NCI-H748 (cell line): ENCODE measurements around the gene NCF2.
A peak's percentile ranks its signal among the peaks of the same experiment; 100 is the strongest.

Experiments used
- DNase-seq: peaks from one replicate; lab custom pipeline; 2025; ENCODE audit not compliant: unreplicated experiment; lab: John Stamatoyannopoulos, UW

NCF2 gene

GRCh38 chr1:183553331-183553730 lies 36.9 kb downstream of the NCF2 start:
- DNase-seq, result no peak

- DNase-seq, result no peak
Measured at GRCh38 chr1:183552891-183553290, 37.4 kb downstream of the NCF2 start.

GRCh38 chr1:183552441-183552840 lies 37.8 kb downstream of the NCF2 start:
- DNase-seq, result no peak

- DNase-seq, result no peak
Measured at GRCh38 chr1:183551924-183552323, 38.3 kb downstream of the NCF2 start.

GRCh38 chr1:183550915-183551314 lies 39.3 kb downstream of the NCF2 start:
- DNase-seq, result peak; percentile 11

GRCh38 chr1:183548116-183548515 lies 42.1 kb downstream of the NCF2 start:
- DNase-seq, result no peak

- DNase-seq, result no peak
Measured at GRCh38 chr1:183546427-183546826, 43.8 kb downstream of the NCF2 start.

GRCh38 chr1:183544598-183545297 lies 45.5 kb downstream of the NCF2 start:
- no peak for DNase-seq

GRCh38 chr1:183543619-183544204 lies 46.5 kb downstream of the NCF2 start:
- DNase-seq, result peak; percentile 20

GRCh38 chr1:183537405-183537804 lies 52.9 kb downstream of the NCF2 start:
- no peak for DNase-seq

- DNase-seq, result no peak
Measured at GRCh38 chr1:183533617-183534174, 56.6 kb downstream of the NCF2 start.

- DNase-seq, result no peak
Measured at GRCh38 chr1:183528577-183528976, 61.7 kb downstream of the NCF2 start.

- no peak for DNase-seq
Measured at GRCh38 chr1:183522104-183522503, 68.2 kb downstream of the NCF2 start.

- DNase-seq, result no peak
Measured at GRCh38 chr1:183520379-183520778, 69.9 kb downstream of the NCF2 start.

- no peak for DNase-seq
Measured at GRCh38 chr1:183517401-183517800, 72.9 kb downstream of the NCF2 start.

- no peak for DNase-seq
Measured at GRCh38 chr1:183516725-183517124, 73.5 kb downstream of the NCF2 start.

GRCh38 chr1:183515002-183515689 lies 75.1 kb downstream of the NCF2 start:
- peak; percentile 12 for DNase-seq

- no peak for DNase-seq
Measured at GRCh38 chr1:183514235-183514634, 76.0 kb downstream of the NCF2 start.

GRCh38 chr1:183512450-183512849 lies 77.8 kb downstream of the NCF2 start:
- no peak for DNase-seq

GRCh38 chr1:183508694-183509093 lies 81.6 kb downstream of the NCF2 start:
- DNase-seq, result no peak

- no peak for DNase-seq
Measured at GRCh38 chr1:183506561-183506960, 83.7 kb downstream of the NCF2 start.
